Amniotic epithelial cell (primary cell): ENCODE measurements around the gene PHC2.
A peak's percentile ranks its signal among the peaks of the same experiment; 100 is the strongest.

Experiments
- DNase-seq: peaks from one replicate; pipeline ENCODE4 v3.0.0-alpha.2; 2010; ENCODE audit warnings: low read depth

Gene PHC2

GRCh38 chr1:33388805-33389771 is 41.8 kb downstream of the PHC2 start:
- DNase-seq: peak; percentile 77

- peak; percentile 98 for DNase-seq
These were observed 43.3 kb downstream of the PHC2 start for GRCh38 chr1:33387625-33388024.

GRCh38 chr1:33385251-33385650 is 45.6 kb downstream of the PHC2 start:
- no peak for DNase-seq

- peak; percentile 88 for DNase-seq
These were observed 46.7 kb downstream of the PHC2 start for GRCh38 chr1:33384040-33384812.

GRCh38 chr1:33383489-33383888 is 47.4 kb downstream of the PHC2 start:
- DNase-seq: no peak

- DNase-seq: no peak
These were observed 48.1 kb downstream of the PHC2 start for GRCh38 chr1:33382661-33383415.

GRCh38 chr1:33381977-33382376 is 48.9 kb downstream of the PHC2 start:
- no peak for DNase-seq

- no peak for DNase-seq
These were observed 50.1 kb downstream of the PHC2 start for GRCh38 chr1:33380811-33381210.

GRCh38 chr1:33379631-33380354 is 51.1 kb downstream of the PHC2 start:
- DNase-seq: no peak

- no peak for DNase-seq
These were observed 51.9 kb downstream of the PHC2 start for GRCh38 chr1:33378976-33379375.

GRCh38 chr1:33378524-33378923 is 52.4 kb downstream of the PHC2 start:
- no peak for DNase-seq

GRCh38 chr1:33377756-33378155 is 53.1 kb downstream of the PHC2 start:
- DNase-seq: no peak

GRCh38 chr1:33377013-33377412 is 53.9 kb downstream of the PHC2 start:
- DNase-seq: no peak

GRCh38 chr1:33375316-33375715 is 55.6 kb downstream of the PHC2 start:
- DNase-seq: no peak

GRCh38 chr1:33374336-33375105 is 56.4 kb downstream of the PHC2 start:
- peak; percentile 77 for DNase-seq

- DNase-seq: no peak
These were observed 57.3 kb downstream of the PHC2 start for GRCh38 chr1:33373606-33374005.

GRCh38 chr1:33372677-33373076 is 58.2 kb downstream of the PHC2 start:
- no peak for DNase-seq

- no peak for DNase-seq
These were observed 58.7 kb downstream of the PHC2 start for GRCh38 chr1:33372162-33372561.

- DNase-seq: no peak
These were observed 59.6 kb downstream of the PHC2 start for GRCh38 chr1:33371334-33371733.

- DNase-seq: no peak
These were observed 60.1 kb downstream of the PHC2 start for GRCh38 chr1:33370827-33371226.

- DNase-seq: peak; percentile 66
These were observed 60.6 kb downstream of the PHC2 start for GRCh38 chr1:33370301-33370700.
